ENCODE results near the gene DHRS9.

Gene DHRS9

DNA sequence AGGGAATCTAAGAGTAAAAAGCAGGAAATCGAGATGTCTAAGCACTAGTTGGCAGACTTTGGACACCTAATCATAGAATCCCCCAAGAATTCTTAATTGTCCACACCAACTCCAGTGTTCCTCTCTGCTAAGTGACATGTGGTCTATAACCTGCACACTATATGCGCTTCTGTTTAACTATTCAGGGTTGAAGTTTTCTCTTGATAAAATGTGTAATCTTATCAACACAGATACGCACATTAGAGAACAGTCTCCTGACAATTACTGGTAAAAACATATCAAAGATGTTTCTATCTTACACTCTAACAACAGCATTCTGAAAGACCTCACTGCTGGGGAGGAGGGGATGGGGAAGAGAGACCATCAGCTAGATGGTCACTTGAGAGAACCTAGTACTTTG lies 42.1 kb upstream of the DHRS9 start:
- no peaks in the 10 kb centered on the region for H3F3A ChIP-seq (ENCODE audit: low read depth)
- H4K20me1 ChIP-seq (ENCODE audit: insufficient read depth, low read length, poor library complexity, severe bottlenecking): no peaks in the 10 kb centered on the region
- H3K36me3 ChIP-seq (ENCODE audit: insufficient read depth, low read length): no peaks in the 10 kb centered on the region
- H3K4me2 ChIP-seq (ENCODE audit: low read depth, low read length, poor library complexity, severe bottlenecking): no peak overlapping the region
- no peak overlapping the region for H2AFZ ChIP-seq (ENCODE audit: low read length)
- H3K4me1 ChIP-seq (ENCODE audit: insufficient read depth, low read length, poor library complexity, severe bottlenecking): peaks cover 14% of the 10 kb centered on the region
- H3K27me3 ChIP-seq (ENCODE audit: insufficient read depth, low read length, poor library complexity, severe bottlenecking): no peaks in the 10 kb centered on the region
- H3K79me2 ChIP-seq (ENCODE audit: insufficient read depth, low read length): no peaks in the 10 kb centered on the region
- H3K9me2 ChIP-seq (replicated peaks; ENCODE audit: low read depth, low read length): no peaks in the 10 kb centered on the region
- no peak overlapping the region for H3K4me3 ChIP-seq (ENCODE audit: low read length, poor library complexity, severe bottlenecking)
- TF ChIP-seq, protein P1, sequence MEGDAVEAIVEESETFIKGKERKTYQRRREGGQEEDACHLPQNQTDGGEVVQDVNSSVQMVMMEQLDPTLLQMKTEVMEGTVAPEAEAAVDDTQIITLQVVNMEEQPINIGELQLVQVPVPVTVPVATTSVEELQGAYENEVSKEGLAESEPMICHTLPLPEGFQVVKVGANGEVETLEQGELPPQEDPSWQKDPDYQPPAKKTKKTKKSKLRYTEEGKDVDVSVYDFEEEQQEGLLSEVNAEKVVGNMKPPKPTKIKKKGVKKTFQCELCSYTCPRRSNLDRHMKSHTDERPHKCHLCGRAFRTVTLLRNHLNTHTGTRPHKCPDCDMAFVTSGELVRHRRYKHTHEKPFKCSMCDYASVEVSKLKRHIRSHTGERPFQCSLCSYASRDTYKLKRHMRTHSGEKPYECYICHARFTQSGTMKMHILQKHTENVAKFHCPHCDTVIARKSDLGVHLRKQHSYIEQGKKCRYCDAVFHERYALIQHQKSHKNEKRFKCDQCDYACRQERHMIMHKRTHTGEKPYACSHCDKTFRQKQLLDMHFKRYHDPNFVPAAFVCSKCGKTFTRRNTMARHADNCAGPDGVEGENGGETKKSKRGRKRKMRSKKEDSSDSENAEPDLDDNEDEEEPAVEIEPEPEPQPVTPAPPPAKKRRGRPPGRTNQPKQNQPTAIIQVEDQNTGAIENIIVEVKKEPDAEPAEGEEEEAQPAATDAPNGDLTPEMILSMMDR (conservative IDR thresholded peaks at IDR 0.05; ENCODE audit: low read length): no peak
- no peak for TF ChIP-seq EZH2phosphoT487 (IDR thresholded peaks at IDR 0.05; ENCODE audit: borderline replicate concordance)
- no peaks in the 10 kb centered on the region for H3K9me3 ChIP-seq (ENCODE audit: insufficient read depth, low read depth, low read length)
- H3K9ac ChIP-seq (ENCODE audit: low read depth, low read length, poor library complexity, severe bottlenecking): no peak overlapping the region

DNA sequence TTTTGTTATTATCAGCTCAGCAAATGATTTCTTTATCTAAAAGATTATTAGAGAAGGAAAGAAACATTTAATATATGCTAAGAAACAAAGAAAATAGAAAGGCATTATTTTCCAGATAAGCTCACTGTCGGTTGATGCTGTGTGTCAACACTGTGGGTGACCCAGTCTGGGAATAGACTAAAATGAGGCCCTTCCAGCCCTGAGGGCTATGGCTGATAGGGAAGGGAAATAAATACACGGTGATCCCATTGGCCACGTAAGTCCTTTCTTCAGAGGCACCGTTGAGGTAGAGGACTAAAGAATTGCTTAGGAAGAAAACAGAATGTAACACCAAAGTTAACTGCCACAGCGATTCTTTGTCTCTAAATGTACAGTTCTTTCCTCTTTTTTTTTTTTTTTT lies 40.0 kb upstream of the DHRS9 start:
- TF ChIP-seq, protein P1 (conservative IDR thresholded peaks at IDR 0.05; ENCODE audit: low read length): no peak
- no peak for TF ChIP-seq EZH2phosphoT487 (IDR thresholded peaks at IDR 0.05; ENCODE audit: borderline replicate concordance)
- Histone ChIP-seq H3F3A (ENCODE audit: low read depth) (no peaks in the 10 kb centered on the region), H3K4me1 (ENCODE audit: insufficient read depth, low read length, poor library complexity, severe bottlenecking) (peaks cover 20% of the 10 kb centered on the region), H3K4me2 (ENCODE audit: low read depth, low read length, poor library complexity, severe bottlenecking) (no peak overlapping the region), H3K9me2 (replicated peaks; ENCODE audit: low read depth, low read length) (no peaks in the 10 kb centered on the region), H3K9ac (ENCODE audit: low read depth, low read length, poor library complexity, severe bottlenecking) (no peak overlapping the region), H2AFZ (ENCODE audit: low read length) (no peak overlapping the region), H4K20me1 (ENCODE audit: insufficient read depth, low read length, poor library complexity, severe bottlenecking) (no peaks in the 10 kb centered on the region), H3K79me2 (ENCODE audit: insufficient read depth, low read length) (no peaks in the 10 kb centered on the region), H3K9me3 (ENCODE audit: insufficient read depth, low read depth, low read length) (0 out of 2 replicates have a peak, but pooled peaks cover 4% of the 10 kb centered on the region), H3K27me3 (ENCODE audit: insufficient read depth, low read length, poor library complexity, severe bottlenecking) (no peaks in the 10 kb centered on the region), H3K4me3 (ENCODE audit: low read length, poor library complexity, severe bottlenecking) (no peak overlapping the region), H3K36me3 (ENCODE audit: insufficient read depth, low read length) (no peaks in the 10 kb centered on the region)

DNA sequence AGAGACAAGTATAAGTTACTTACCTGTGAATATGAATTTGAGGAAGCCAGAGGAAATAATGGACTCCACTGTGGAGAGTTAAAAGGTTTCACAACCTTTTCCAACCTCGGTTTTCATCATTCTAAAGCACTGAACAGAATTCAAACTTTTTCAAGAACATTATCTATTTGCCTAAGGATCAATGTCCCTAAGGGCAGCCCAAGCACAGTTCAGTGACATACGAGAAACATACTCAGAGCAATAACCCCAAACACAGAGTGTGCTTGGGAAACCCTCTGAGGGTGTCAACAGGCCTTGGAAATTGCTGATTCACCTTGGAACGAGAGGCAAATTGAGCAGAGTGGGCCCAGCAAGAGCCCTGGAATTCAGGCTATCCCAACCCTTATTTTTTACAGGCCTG lies 38.2 kb upstream of the DHRS9 start, which contains the start of gene ABCB11:
TSS of gene ABCB11 (minus strand) at position 123 of the 400 bp plus-strand sequence. CDS start 13,199 bp downstream, outside the sequence.
- Histone ChIP-seq H4K20me1 (ENCODE audit: insufficient read depth, low read length, poor library complexity, severe bottlenecking) (no peaks in the 10 kb centered on the region), H3K4me2 (ENCODE audit: low read depth, low read length, poor library complexity, severe bottlenecking) (no peak within 1 kb of the TSS), H3F3A (ENCODE audit: low read depth) (no peaks in the 10 kb centered on the region), H3K79me2 (ENCODE audit: insufficient read depth, low read length) (no peaks in the 10 kb centered on the region), H3K4me3 (ENCODE audit: low read length, poor library complexity, severe bottlenecking) (no peak within 1 kb of the TSS), H3K9me3 (ENCODE audit: insufficient read depth, low read depth, low read length) (0 out of 2 replicates have a peak, but pooled peaks cover 4% of the 10 kb centered on the region), H3K27me3 (ENCODE audit: insufficient read depth, low read length, poor library complexity, severe bottlenecking) (no peaks in the 10 kb centered on the region), H2AFZ (ENCODE audit: low read length) (no peak within 1 kb of the TSS), H3K36me3 (ENCODE audit: insufficient read depth, low read length) (no peaks in the 10 kb centered on the region), H3K9ac (ENCODE audit: low read depth, low read length, poor library complexity, severe bottlenecking) (no peak within 1 kb of the TSS), H3K4me1 (ENCODE audit: insufficient read depth, low read length, poor library complexity, severe bottlenecking) (peaks cover 13% of the 10 kb centered on the region), H3K9me2 (replicated peaks; ENCODE audit: low read depth, low read length) (no peaks in the 10 kb centered on the region)
- no peak for TF ChIP-seq EZH2phosphoT487 (IDR thresholded peaks at IDR 0.05; ENCODE audit: borderline replicate concordance)
- TF ChIP-seq, protein P1 (conservative IDR thresholded peaks at IDR 0.05; ENCODE audit: low read length): no peak
